HepG2 (cell line): ENCODE data around the gene CIITA. TPM values are rescaled to one million over a fixed set of nuclear protein-coding genes. Genes with fewer than 3 reads are reported as not detected.

Experiments used
- ATAC-seq: fragments of 200-7000 bp; cut with Tn5 transposase; 3 replicates; pipeline ENCODE4 v1.9.1; 2020; ENCODE audit warnings: mild to moderate bottlenecking, moderate library complexity
- BruUV-seq: library from RNA; stranded (reverse); fragments of 400-500 nt; replicated peaks from 2 replicates; lab custom pipeline; 2021; lab: Mats Ljungman, UMichigan
- CTCF ChIA-PET: fragments of 300-600 bp; formaldehyde crosslinking; extraction: SDS; loops from one replicate; lab custom pipeline; 2021; ENCODE audit warnings: low total read pairs, inconsistent platforms, low intra/inter-chr PET ratio; lab: Yijun Ruan, JAX
- POLR2A ChIA-PET: fragments of 350-600 bp; sonication (Branson Sonifier 250); formaldehyde crosslinking; loops from one replicate; lab custom pipeline; 2020; ENCODE audit warnings: antibody characterized with exemption, inconsistent platforms; lab: Yijun Ruan, JAX
- DNase-seq: peaks from one replicate; pipeline ENCODE4 v3.0.0-alpha.2; 2015; ENCODE audit warnings: low spot score
- FAIRE-seq: peaks from 3 replicates; lab custom pipeline; 2011; peaks lifted over from hg19 to GRCh38; lab: Jason Lieb, UNC
- H2AFZ ChIP-seq: one replicate; pipeline ENCODE4 v1.6.1; 2011; ENCODE audit warnings: low read length, inconsistent platforms
- H3K27ac ChIP-seq: fragments of 300-600 bp; 3 replicates; pipeline ENCODE4 v1.8.0; 2011; ENCODE audit warnings: mixed run types, mild to moderate bottlenecking, mixed read lengths, low read length, inconsistent platforms; ENCODE audit not compliant: insufficient read depth; ENCODE audit errors: extremely low read length
- H3K27me3 ChIP-seq, 2 experiments: fragments of 200-600 bp in 1 of 2; 2 replicates in 1 of 2; 3 replicates in 1 of 2; pipeline versions ENCODE4 v1.6.0 to v1.8.0; 2011; ENCODE audit warnings: low read length in 2 of 2, mild to moderate bottlenecking in 2 of 2, moderate library complexity in 2 of 2, inconsistent platforms in 1 of 2; ENCODE audit not compliant: insufficient read depth in 2 of 2, control insufficient read depth in 1 of 2
- H3K36me3 ChIP-seq, 2 experiments: fragments of 200-600 bp in 1 of 2; replicated peaks in 1 of 2; 2 replicates in 1 of 2; 3 replicates in 1 of 2; pipeline versions ENCODE4 v1.5.1 to v1.8.0; 2011; ENCODE audit warnings: low read length in 2 of 2, inconsistent platforms in 1 of 2; ENCODE audit not compliant: insufficient read depth in 2 of 2, control insufficient read depth in 1 of 2
- H3K4me1 ChIP-seq: 2 replicates; pipeline ENCODE4 v1.5.1; 2012; ENCODE audit warnings: low read length, inconsistent platforms; ENCODE audit not compliant: insufficient read depth
- H3K4me2 ChIP-seq: 2 replicates; pipeline ENCODE4 v1.6.0; 2011; ENCODE audit warnings: low read depth, low read length, inconsistent platforms
- H3K4me3 ChIP-seq, 3 experiments: fragments of 200-600 bp in 1 of 3; sonication (generic), shearing (Covaris generic) in 1 of 3; replicated peaks in 1 of 3; 2 replicates each; pipeline ENCODE4 v1.5.1; 2011 to 2016; ENCODE audit warnings: low read length in 3 of 3, inconsistent platforms in 2 of 3, low read depth in 2 of 3, mild to moderate bottlenecking in 2 of 3, control low read depth in 1 of 3, mixed read lengths in 1 of 3; ENCODE audit not compliant: insufficient read depth in 1 of 3
- H3K79me2 ChIP-seq: one replicate; pipeline ENCODE4 v1.6.1; 2011; ENCODE audit warnings: low read length, inconsistent platforms; ENCODE audit not compliant: insufficient read depth
- H3K9ac ChIP-seq: 2 replicates; pipeline ENCODE4 v1.6.0; 2011; ENCODE audit warnings: mild to moderate bottlenecking, low read depth, low read length, inconsistent platforms; ENCODE audit not compliant: insufficient read depth
- H3K9me3 ChIP-seq: 2 replicates; pipeline ENCODE4 v1.5.1; 2012; ENCODE audit warnings: mild to moderate bottlenecking, low read length
- H4K20me1 ChIP-seq: 2 replicates; pipeline ENCODE4 v1.6.0; 2011; ENCODE audit warnings: inconsistent platforms, mild to moderate bottlenecking, low read length, moderate library complexity; ENCODE audit not compliant: insufficient read depth
- CBFB ChIP-seq: sonication (generic); formaldehyde crosslinking; IDR thresholded peaks from 2 replicates; pipeline ENCODE4 v1.4.0; 2020; ENCODE audit warnings: missing genetic modification reagents
- CHCHD3 ChIP-seq: sonication (generic); formaldehyde crosslinking; IDR thresholded peaks from 2 replicates; pipeline ENCODE4 v1.8.0; 2022; ENCODE audit warnings: mild to moderate bottlenecking, missing genetic modification reagents, moderate library complexity
- DMAP1 ChIP-seq: IDR thresholded peaks from 2 replicates; pipeline ENCODE4 v1.6.1; 2016
- DZIP1 ChIP-seq: sonication (generic); formaldehyde crosslinking; IDR thresholded peaks from 2 replicates; pipeline ENCODE4 v1.5.0; 2020; ENCODE audit warnings: mild to moderate bottlenecking, missing genetic modification reagents
- FOXO1 ChIP-seq: sonication (generic); formaldehyde crosslinking; IDR thresholded peaks from 2 replicates; pipeline ENCODE4 v1.4.0; 2020; ENCODE audit warnings: missing genetic modification reagents
- GABPB1 ChIP-seq: IDR thresholded peaks from 2 replicates; pipeline ENCODE4 v1.6.1; 2016; ENCODE audit warnings: mild to moderate bottlenecking, missing genetic modification reagents, moderate library complexity, missing compliant biosample characterization
- HDAC1 ChIP-seq: sonication (generic); formaldehyde crosslinking; IDR thresholded peaks from 2 replicates; pipeline ENCODE4 v1.5.1; 2020; ENCODE audit warnings: mild to moderate bottlenecking, missing genetic modification reagents
- HMG20A ChIP-seq: IDR thresholded peaks from 2 replicates; pipeline ENCODE4 v1.6.1; 2016; ENCODE audit warnings: borderline replicate concordance
- IRX3 ChIP-seq: sonication (generic); formaldehyde crosslinking; IDR thresholded peaks from 2 replicates; pipeline ENCODE4 v1.8.1; 2023; ENCODE audit warnings: mild to moderate bottlenecking, low read depth, missing genetic modification reagents, borderline replicate concordance
- KLF11 ChIP-seq: IDR thresholded peaks from 2 replicates; pipeline ENCODE4 v1.6.1; 2016; ENCODE audit warnings: missing compliant biosample characterization
- MAFG ChIP-seq: sonication (generic); formaldehyde crosslinking; IDR thresholded peaks from 2 replicates; pipeline ENCODE4 v1.5.1; 2020; ENCODE audit warnings: mild to moderate bottlenecking, missing genetic modification reagents
- MAZ ChIP-seq, 2 experiments: sonication (generic) in 1 of 2; formaldehyde crosslinking in 1 of 2; IDR thresholded peaks; 2 replicates each; pipeline versions ENCODE4 v1.5.0 to v1.6.1; 2012 to 2020; ENCODE audit warnings: low read depth in 2 of 2, mild to moderate bottlenecking in 2 of 2, borderline replicate concordance in 1 of 2, improper control_type of control experiment in 1 of 2, low read length in 1 of 2, missing genetic modification reagents in 1 of 2, moderate library complexity in 1 of 2
- SOX13 ChIP-seq, 3 experiments: fragments of 450-650 bp in 1 of 3; sonication (generic) in 1 of 3; formaldehyde crosslinking in 1 of 3; IDR thresholded peaks in 2 of 3; conservative IDR thresholded peaks in 1 of 3; 2 replicates each; pipeline versions ENCODE4 v1.5.0 to v1.6.1; 2016 to 2020; ENCODE audit warnings: antibody characterized with exemption in 1 of 3, mild to moderate bottlenecking in 1 of 3, missing compliant biosample characterization in 1 of 3, missing genetic modification reagents in 1 of 3, moderate library complexity in 1 of 3
- ZKSCAN5 ChIP-seq: sonication (generic); formaldehyde crosslinking; IDR thresholded peaks from 2 replicates; pipeline ENCODE4 v1.5.1; 2020; ENCODE audit warnings: mild to moderate bottlenecking, missing genetic modification reagents
- ZMAT3 ChIP-seq: sonication (generic); formaldehyde crosslinking; conservative IDR thresholded peaks from 2 replicates; pipeline ENCODE4 v1.7.0; 2021; ENCODE audit warnings: missing genetic modification reagents
- ZNF790 ChIP-seq: sonication (generic); formaldehyde crosslinking; IDR thresholded peaks from 2 replicates; pipeline ENCODE4 v1.8.0; 2022; ENCODE audit warnings: missing genetic modification reagents, mild to moderate bottlenecking, borderline replicate concordance
- ZNF839 ChIP-seq: sonication (generic); formaldehyde crosslinking; IDR thresholded peaks from 2 replicates; pipeline ENCODE4 v1.4.0; 2020; ENCODE audit warnings: missing genetic modification reagents, mild to moderate bottlenecking, borderline replicate concordance
- ZSCAN29 ChIP-seq: sonication (generic); formaldehyde crosslinking; conservative IDR thresholded peaks from 2 replicates; pipeline ENCODE4 v1.4.0; 2020; ENCODE audit warnings: mild to moderate bottlenecking, missing genetic modification reagents
- WGBS: methylation state at CpG from one replicate; pipeline ENCODE4 v1.1.6; 2017; ENCODE audit warnings: low lambda C conversion rate; 5-methylcytosine and 5-hydroxymethylcytosine counted together
- in situ Hi-C: cut with HindIII; loops from 2 replicates; pipeline ENCODE4 v1.10.0; 2017; ENCODE audit warnings: low pct_unique_long_range_greater_than_20kb; ENCODE audit not compliant: extremely low pct_ligation_motif_present
- intact Hi-C: fragments of 100-400 bp; cut with micrococcal nuclease; formaldehyde crosslinking; loops from one replicate; pipeline ENCODE4 v1.10.0; 2022; ENCODE audit not compliant: unreplicated experiment
- polyA plus RNA-seq, 8 experiments: library from polyadenylated mRNA; depleted of rRNA in 3 of 8; stranded (reverse) in 7 of 8; unstranded in 1 of 8; fragments of >200 nt; fragmentation: Illumina TruSeq in 4 of 8; extraction: Trizol in 4 of 8; gene quantifications; 2 replicates each; pipeline versions ENCODE4 v1.2.1 to v1.2.3, GENCODE V29; 2011 to 2016; ENCODE audit warnings: low read depth in 4 of 8, missing spikeins in 1 of 8, mixed read lengths in 1 of 8; ENCODE audit not compliant: insufficient read depth in 1 of 8
- total RNA-seq, 5 experiments: library from RNA; depleted of rRNA; stranded (reverse); fragments of >200 nt; fragmentation: Illumina TruSeq; extraction: Trizol; gene quantifications; 2 replicates each; pipeline ENCODE4 v1.2.3, GENCODE V29; 2016; ENCODE audit warnings: low read depth in 1 of 5
- TF ChIP-seq, protein P1 (sequence below): sonication (generic); formaldehyde crosslinking; conservative IDR thresholded peaks from 2 replicates; pipeline ENCODE4 v1.5.0; 2020; ENCODE audit warnings: missing genetic modification reagents

The CIITA gene
- total and polyA plus RNA-seq, 2 of the 13 experiments (the other 11 are each of a cell fraction or from before 2014, with no cell fraction given): 0.08 to 0.09 TPM

GRCh38 chr16:10919003-10919351 lies 42.0 kb downstream of the CIITA start:
- H3K4me2 ChIP-seq: peak overlapping the region; percentile 69
- no peak for FAIRE-seq
- H3K4me3 ChIP-seq: no peak overlapping the region
- H3K27ac ChIP-seq: no peak overlapping the region
- H4K20me1 ChIP-seq: no peaks in the 10 kb centered on the region
- no peak overlapping the region for H2AFZ ChIP-seq
- POLR2A ChIA-PET: interaction anchor here (1.1 to 1.4 kb wide), 3 partner anchors 9 to 175 kb away, joined by 4 to 9 read pairs (median 9); partner anchors contain the start of genes DEXI and NUBP1
- H3K4me1 ChIP-seq: peaks cover 48% of the 10 kb centered on the region
- whole genome bisulfite sequencing: 40% methylated on average over 7 of the region's 7 CpGs
- no peaks in the 10 kb centered on the region for H3K36me3 ChIP-seq
- no peaks in the 10 kb centered on the region for H3K9me3 ChIP-seq
- no peaks in the 10 kb centered on the region for H3K79me2 ChIP-seq
- intact Hi-C loops: loop anchor here (1.0 kb wide), 1 partner anchor 26 kb away; no protein-coding TSS in a partner anchor
- no peak overlapping the region for H3K9ac ChIP-seq
- TF ChIP-seq, protein P1, sequence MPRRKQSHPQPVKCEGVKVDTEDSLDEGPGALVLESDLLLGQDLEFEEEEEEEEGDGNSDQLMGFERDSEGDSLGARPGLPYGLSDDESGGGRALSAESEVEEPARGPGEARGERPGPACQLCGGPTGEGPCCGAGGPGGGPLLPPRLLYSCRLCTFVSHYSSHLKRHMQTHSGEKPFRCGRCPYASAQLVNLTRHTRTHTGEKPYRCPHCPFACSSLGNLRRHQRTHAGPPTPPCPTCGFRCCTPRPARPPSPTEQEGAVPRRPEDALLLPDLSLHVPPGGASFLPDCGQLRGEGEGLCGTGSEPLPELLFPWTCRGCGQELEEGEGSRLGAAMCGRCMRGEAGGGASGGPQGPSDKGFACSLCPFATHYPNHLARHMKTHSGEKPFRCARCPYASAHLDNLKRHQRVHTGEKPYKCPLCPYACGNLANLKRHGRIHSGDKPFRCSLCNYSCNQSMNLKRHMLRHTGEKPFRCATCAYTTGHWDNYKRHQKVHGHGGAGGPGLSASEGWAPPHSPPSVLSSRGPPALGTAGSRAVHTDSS: no peak
- no peak for TF ChIP-seq DMAP1 (CRISPR knock-in tag)
- no peak for TF ChIP-seq DZIP1 (CRISPR knock-in tag)
- 0 out of 2 replicates have a peak, but pooled peaks have one; percentile 5 for TF ChIP-seq HMG20A (CRISPR knock-in tag)
- peak; percentile 24; the same call in 1 of the 2 replicates for TF ChIP-seq HDAC1 (CRISPR knock-in tag)
- no peak for TF ChIP-seq ZNF839
- TF ChIP-seq MAZ (IDR thresholded peaks at IDR 0.05; ENCODE audit: borderline replicate concordance, low read depth, low read length): no peak
- no peak for TF ChIP-seq MAZ (CRISPR knock-in tag; IDR thresholded peaks at IDR 0.05; ENCODE audit: low read depth)
- TF ChIP-seq ZSCAN29 (CRISPR knock-in tag): 0 out of 2 replicates have a peak, but pooled peaks have one; percentile 0
- TF ChIP-seq CHCHD3: no peak
- TF ChIP-seq ZMAT3: no peak
- no peak for TF ChIP-seq KLF11 (CRISPR knock-in tag)
- TF ChIP-seq FOXO1 (CRISPR knock-in tag): no peak
- TF ChIP-seq ZKSCAN5 (CRISPR knock-in tag): no peak
- no peak for TF ChIP-seq CBFB (CRISPR knock-in tag)
- TF ChIP-seq MAFG (CRISPR knock-in tag): no peak
- no peak; the same call in 1 of the 2 replicates for TF ChIP-seq GABPB1 (CRISPR knock-in tag)
- no peak for TF ChIP-seq IRX3 (CRISPR knock-in tag)
- TF ChIP-seq ZNF790 (CRISPR knock-in tag): no peak
- no peak for TF ChIP-seq SOX13 (IDR thresholded peaks at IDR 0.05)
- no peak for TF ChIP-seq SOX13 (CRISPR knock-in tag; conservative IDR thresholded peaks at IDR 0.05 in 1 of 2, IDR thresholded peaks at IDR 0.05 in 1 of 2)
- TF ChIP-seq, all 625 proteins: peak for 3
- CTCF ChIA-PET: interaction anchor here (1.0 to 2.6 kb wide), 2 partner anchors 182 to 404 kb away, joined by 6 to 19 read pairs; no protein-coding TSS in a partner anchor
- DNase-seq: no peak
- in situ Hi-C loops: loop anchor here (5.0 kb wide), 1 partner anchor 402 kb away; no protein-coding TSS in a partner anchor
- H3K27me3 ChIP-seq: peaks cover 0 to 9% of the 10 kb centered on the region in 2 experiments; a peak in 1 of 5 replicates
- ATAC-seq: no peak
- no TSS peak for BruUV-seq
